Endodermal cell (in vitro differentiated cells): Measurements from ENCODE around the gene POLR2H. TPM values are rescaled to one million over a fixed set of nuclear protein-coding genes. Genes with fewer than 3 reads are reported as not detected.

Source experiments
- DNase-seq: peaks from one replicate; pipeline ENCODE4 v3.0.0-alpha.2; 2017
- H3K27ac ChIP-seq: 2 replicates; pipeline ENCODE4 v1.5.1; 2013; ENCODE audit warnings: mild to moderate bottlenecking, low read depth, low read length, moderate library complexity
- H3K27me3 ChIP-seq: 2 replicates; pipeline ENCODE4 v1.6.1; 2013; ENCODE audit warnings: mild to moderate bottlenecking, low read length, moderate library complexity; ENCODE audit not compliant: insufficient read depth, control insufficient read depth, poor library complexity, severe bottlenecking
- H3K36me3 ChIP-seq: 2 replicates; pipeline ENCODE4 v1.7.0; 2013; ENCODE audit warnings: mild to moderate bottlenecking, low read length, moderate library complexity; ENCODE audit not compliant: control insufficient read depth, insufficient read depth
- H3K4me1 ChIP-seq: one replicate; pipeline ENCODE4 v1.7.0; 2013; ENCODE audit warnings: low read length; ENCODE audit not compliant: control insufficient read depth, insufficient read depth
- H3K4me3 ChIP-seq: 2 replicates; pipeline ENCODE4 v1.5.1; 2013; ENCODE audit warnings: mild to moderate bottlenecking, low read length, moderate library complexity
- H3K9ac ChIP-seq: 2 replicates; pipeline ENCODE4 v1.6.1; 2013; ENCODE audit warnings: mild to moderate bottlenecking, low read length, moderate library complexity; ENCODE audit not compliant: poor library complexity, severe bottlenecking; ENCODE audit errors: extremely low read depth
- H3K9me3 ChIP-seq: 2 replicates; pipeline ENCODE4 v1.6.1; 2013; ENCODE audit warnings: mild to moderate bottlenecking, low read length, moderate library complexity; ENCODE audit not compliant: control insufficient read depth
- H3K27ac Mint-ChIP-seq: 2 replicates; pipeline ENCODE4 v1.8.0; 2020; ENCODE audit warnings: mixed read lengths
- H3K27me3 Mint-ChIP-seq: 2 replicates; pipeline ENCODE4 v1.8.0; 2021; ENCODE audit warnings: mild to moderate bottlenecking, mixed read lengths; ENCODE audit not compliant: insufficient read depth
- H3K36me3 Mint-ChIP-seq: 2 replicates; pipeline ENCODE4 v1.8.0; 2020; ENCODE audit warnings: low read depth, mixed read lengths
- H3K4me1 Mint-ChIP-seq: 2 replicates; pipeline ENCODE4 v1.8.0; 2020; ENCODE audit warnings: mixed read lengths
- H3K4me3 Mint-ChIP-seq: 2 replicates; pipeline ENCODE4 v1.8.0; 2020; ENCODE audit warnings: mild to moderate bottlenecking, moderate library complexity, mixed read lengths
- H3K9me3 Mint-ChIP-seq: 2 replicates; pipeline ENCODE4 v1.8.0; 2020; ENCODE audit warnings: mild to moderate bottlenecking, mixed read lengths
- WGBS, 2 experiments: methylation state at CpG; one replicate each; pipeline versions ENCODE4 v1.1.5 to v1.1.7; 2013; ENCODE audit warnings: missing lambda C conversion rate in 2 of 2, mixed read lengths in 1 of 2; ENCODE audit not compliant: insufficient coverage in 1 of 2, insufficient read length in 1 of 2; 5-methylcytosine and 5-hydroxymethylcytosine counted together
- total RNA-seq, 2 donors: library from RNA; stranded (reverse); fragmentation: NEBNext Ultra II Directional in 1 of 2; extraction: Animal tissue kit (Norgen Biotek cat#: 25700) in 1 of 2; gene quantifications; 2 replicates in 1 of 2; 3 replicates in 1 of 2; pipeline ENCODE4 v1.2.1, GENCODE V29; 2021
- TF ChIP-seq, protein P1 (sequence below): fragments of 200-600 bp; sonication (generic); conservative IDR thresholded peaks from 2 replicates; pipeline ENCODE4 v1.5.0; 2021; ENCODE audit warnings: antibody characterized with exemption, mild to moderate bottlenecking

POLR2H gene
- total RNA-seq, 2 donors from 2014 or later: 95.9 to 117 TPM

GRCh38 chr3:184341925-184342324 lies 19.6 kb upstream of the POLR2H start:
- Histone ChIP-seq H3K27me3 (no peaks in the 10 kb centered on the region), H3K4me1 (no peaks in the 10 kb centered on the region), H3K27ac (no peak overlapping the region), H3K36me3 (peaks cover 26% of the 10 kb centered on the region), H3K4me3 (no peak overlapping the region), H3K9me3 (no peaks in the 10 kb centered on the region), H3K9ac (no peak overlapping the region)
- peaks cover 15% of the 10 kb centered on the region for H3K4me1 Mint-ChIP-seq
- no peaks in the 10 kb centered on the region for H3K9me3 Mint-ChIP-seq
- no peak overlapping the region for H3K27ac Mint-ChIP-seq
- TF ChIP-seq, protein P1, sequence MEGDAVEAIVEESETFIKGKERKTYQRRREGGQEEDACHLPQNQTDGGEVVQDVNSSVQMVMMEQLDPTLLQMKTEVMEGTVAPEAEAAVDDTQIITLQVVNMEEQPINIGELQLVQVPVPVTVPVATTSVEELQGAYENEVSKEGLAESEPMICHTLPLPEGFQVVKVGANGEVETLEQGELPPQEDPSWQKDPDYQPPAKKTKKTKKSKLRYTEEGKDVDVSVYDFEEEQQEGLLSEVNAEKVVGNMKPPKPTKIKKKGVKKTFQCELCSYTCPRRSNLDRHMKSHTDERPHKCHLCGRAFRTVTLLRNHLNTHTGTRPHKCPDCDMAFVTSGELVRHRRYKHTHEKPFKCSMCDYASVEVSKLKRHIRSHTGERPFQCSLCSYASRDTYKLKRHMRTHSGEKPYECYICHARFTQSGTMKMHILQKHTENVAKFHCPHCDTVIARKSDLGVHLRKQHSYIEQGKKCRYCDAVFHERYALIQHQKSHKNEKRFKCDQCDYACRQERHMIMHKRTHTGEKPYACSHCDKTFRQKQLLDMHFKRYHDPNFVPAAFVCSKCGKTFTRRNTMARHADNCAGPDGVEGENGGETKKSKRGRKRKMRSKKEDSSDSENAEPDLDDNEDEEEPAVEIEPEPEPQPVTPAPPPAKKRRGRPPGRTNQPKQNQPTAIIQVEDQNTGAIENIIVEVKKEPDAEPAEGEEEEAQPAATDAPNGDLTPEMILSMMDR: no peak
- peaks cover 4% of the 10 kb centered on the region for H3K27me3 Mint-ChIP-seq
- peaks cover 27% of the 10 kb centered on the region for H3K36me3 Mint-ChIP-seq
- WGBS, 2 experiments: 85 to 91% methylated on average over 7 of the region's 7 CpGs
- no peak for DNase-seq
- H3K4me3 Mint-ChIP-seq: no peak overlapping the region

- WGBS, 2 experiments: 64 to 86% methylated on average over 3 to 5 of the region's 5 CpGs
- H3K27me3 Mint-ChIP-seq: peaks cover 2% of the 10 kb centered on the region
- peaks cover 30% of the 10 kb centered on the region for H3K36me3 Mint-ChIP-seq
- TF ChIP-seq, protein P1: no peak
- no peak overlapping the region for H3K4me3 Mint-ChIP-seq
- Histone ChIP-seq H3K4me1 (no peaks in the 10 kb centered on the region), H3K9ac (no peak overlapping the region), H3K27me3 (no peaks in the 10 kb centered on the region), H3K4me3 (no peak overlapping the region), H3K36me3 (peaks cover 26% of the 10 kb centered on the region), H3K9me3 (no peaks in the 10 kb centered on the region), H3K27ac (no peak overlapping the region)
- no peak for DNase-seq
- peaks cover 12% of the 10 kb centered on the region for H3K4me1 Mint-ChIP-seq
- no peaks in the 10 kb centered on the region for H3K9me3 Mint-ChIP-seq
- H3K27ac Mint-ChIP-seq: no peak overlapping the region
Measured at GRCh38 chr3:184343200-184343876, 18.2 kb upstream of the POLR2H start.

- Histone ChIP-seq H3K27ac (peak overlapping the region; percentile 24), H3K9me3 (no peaks in the 10 kb centered on the region), H3K4me3 (no peak overlapping the region), H3K4me1 (no peaks in the 10 kb centered on the region), H3K36me3 (peaks cover 29% of the 10 kb centered on the region), H3K9ac (no peak overlapping the region), H3K27me3 (no peaks in the 10 kb centered on the region)
- Mint-ChIP-seq H3K4me3 (no peak overlapping the region), H3K27ac (no peak overlapping the region), H3K27me3 (no peaks in the 10 kb centered on the region), H3K9me3 (no peaks in the 10 kb centered on the region), H3K4me1 (peaks cover 20% of the 10 kb centered on the region), H3K36me3 (peaks cover 34% of the 10 kb centered on the region)
- TF ChIP-seq, protein P1: no peak
- DNase-seq: no peak
- 87 to 91% methylated on average over 14 to 23 of the region's 24 CpGs for WGBS, 2 experiments
Measured at GRCh38 chr3:184344579-184345316, 16.8 kb upstream of the POLR2H start.
